Subcutaneous adipose tissue (tissue), 4 donors: ENCODE data around the gene GFOD1. TPM values are rescaled to one million over a fixed set of nuclear protein-coding genes. Genes with fewer than 3 reads are reported as not detected.

ENCODE experiments used
- CTCF ChIP-seq: fragments of 450-650 bp; IDR thresholded peaks from one replicate; pipeline ENCODE4 v1.5.1; 2016; ENCODE audit warnings: low read depth, mild to moderate bottlenecking, control low read depth, antibody characterized with exemption, moderate library complexity
- total RNA-seq, 4 donors: library from RNA; depleted of rRNA; stranded (reverse); fragments of >200 nt; gene quantifications; one replicate each; pipeline ENCODE4 v1.1.0, GENCODE V29; 2016

GFOD1 gene
- total RNA-seq, 4 donors from 2014 or later, result 26.2 to 68.9 (median 29.1) TPM

- no peak for TF ChIP-seq CTCF
Observed at GRCh38 chr6:13527671-13528056, 40.3 kb upstream of the GFOD1 start.

GRCh38 chr6:13526727-13527670, 39.6 kb upstream of the GFOD1 start:
- TF ChIP-seq CTCF, result no peak

- TF ChIP-seq CTCF, result no peak
Observed at GRCh38 chr6:13526357-13526726, 38.9 kb upstream of the GFOD1 start.

- no peak for TF ChIP-seq CTCF
Observed at GRCh38 chr6:13524801-13525508, 37.6 kb upstream of the GFOD1 start.

- TF ChIP-seq CTCF, result no peak
Observed at GRCh38 chr6:13523826-13524622, 36.6 kb upstream of the GFOD1 start.

- TF ChIP-seq CTCF, result no peak
Observed at GRCh38 chr6:13522656-13523055, 35.3 kb upstream of the GFOD1 start.

GRCh38 chr6:13519839-13520238, 32.4 kb upstream of the GFOD1 start:
- no peak for TF ChIP-seq CTCF
